Uterus (tissue), 4 donors: Measurements from ENCODE around the gene KIF20B. TPM values are rescaled to one million over a fixed set of nuclear protein-coding genes. Genes with fewer than 3 reads are reported as not detected.
A peak's percentile ranks its signal among the peaks of the same experiment; 100 is the strongest.

Experiments
- DNase-seq, 2 donors: peaks; one replicate each; pipeline ENCODE4 v3.0.0-alpha.2; 2019 to 2020
- H3K27ac ChIP-seq, 2 donors: fragments of 200-600 bp; sonication (generic); 1 replicate in 1 of 2; 2 replicates in 1 of 2; pipeline ENCODE4 v1.5.1; 2016 to 2018
- H3K27me3 ChIP-seq, 2 donors: fragments of 200-600 bp; sonication (generic); one replicate each; pipeline ENCODE4 v1.5.1; 2018 to 2019; ENCODE audit warnings: control low read depth in 1 of 2
- H3K36me3 ChIP-seq, 2 donors: fragments of 200-600 bp; sonication (generic); one replicate each; pipeline ENCODE4 v1.5.1; 2019; ENCODE audit warnings: control low read depth in 1 of 2
- H3K4me1 ChIP-seq, 2 donors: fragments of 200-600 bp; sonication (generic); one replicate each; pipeline ENCODE4 v1.5.1; 2018 to 2019; ENCODE audit warnings: control low read depth in 1 of 2
- H3K4me3 ChIP-seq, 2 donors: fragments of 200-600 bp; sonication (generic); 1 replicate in 1 of 2; 2 replicates in 1 of 2; pipeline ENCODE4 v1.5.1; 2018 to 2019; ENCODE audit warnings: mild to moderate bottlenecking in 1 of 2
- H3K9me3 ChIP-seq, 2 donors: fragments of 200-600 bp; sonication (generic); one replicate each; pipeline ENCODE4 v1.5.1; 2019; ENCODE audit warnings: control low read depth in 1 of 2
- POLR2A ChIP-seq, 2 donors: fragments of 450-650 bp; IDR thresholded peaks; one replicate each; pipeline ENCODE4 v1.6.1; 2016; ENCODE audit warnings: antibody characterized with exemption in 2 of 2, mild to moderate bottlenecking in 1 of 2, moderate library complexity in 1 of 2
- intact Hi-C: fragments of 100-400 bp; cut with DNase I; formaldehyde crosslinking; loops from one replicate; pipeline ENCODE4 v1.15.1; 2023; ENCODE audit warnings: low total_unique reads
- total RNA-seq, 4 donors: library from RNA; depleted of rRNA in 3 of 4; stranded (reverse); fragments of >200 nt in 3 of 4; gene quantifications; one replicate each; pipeline versions ENCODE4 v1.1.0 to v1.2.4, GENCODE V29; 2014 to 2023
- TF ChIP-seq, protein P1 (sequence below), 4 experiments: fragments of 200-600 bp in 2 of 4; fragments of 450-650 bp in 2 of 4; sonication (generic) in 2 of 4; IDR thresholded peaks; one replicate each; pipeline ENCODE4 v1.5.1; 2016 to 2019; ENCODE audit warnings: antibody characterized with exemption in 4 of 4, mild to moderate bottlenecking in 2 of 4, moderate library complexity in 1 of 4
- donor health status: DM: yes; HTN: yes; CAD: no.

Gene KIF20B, protein sequence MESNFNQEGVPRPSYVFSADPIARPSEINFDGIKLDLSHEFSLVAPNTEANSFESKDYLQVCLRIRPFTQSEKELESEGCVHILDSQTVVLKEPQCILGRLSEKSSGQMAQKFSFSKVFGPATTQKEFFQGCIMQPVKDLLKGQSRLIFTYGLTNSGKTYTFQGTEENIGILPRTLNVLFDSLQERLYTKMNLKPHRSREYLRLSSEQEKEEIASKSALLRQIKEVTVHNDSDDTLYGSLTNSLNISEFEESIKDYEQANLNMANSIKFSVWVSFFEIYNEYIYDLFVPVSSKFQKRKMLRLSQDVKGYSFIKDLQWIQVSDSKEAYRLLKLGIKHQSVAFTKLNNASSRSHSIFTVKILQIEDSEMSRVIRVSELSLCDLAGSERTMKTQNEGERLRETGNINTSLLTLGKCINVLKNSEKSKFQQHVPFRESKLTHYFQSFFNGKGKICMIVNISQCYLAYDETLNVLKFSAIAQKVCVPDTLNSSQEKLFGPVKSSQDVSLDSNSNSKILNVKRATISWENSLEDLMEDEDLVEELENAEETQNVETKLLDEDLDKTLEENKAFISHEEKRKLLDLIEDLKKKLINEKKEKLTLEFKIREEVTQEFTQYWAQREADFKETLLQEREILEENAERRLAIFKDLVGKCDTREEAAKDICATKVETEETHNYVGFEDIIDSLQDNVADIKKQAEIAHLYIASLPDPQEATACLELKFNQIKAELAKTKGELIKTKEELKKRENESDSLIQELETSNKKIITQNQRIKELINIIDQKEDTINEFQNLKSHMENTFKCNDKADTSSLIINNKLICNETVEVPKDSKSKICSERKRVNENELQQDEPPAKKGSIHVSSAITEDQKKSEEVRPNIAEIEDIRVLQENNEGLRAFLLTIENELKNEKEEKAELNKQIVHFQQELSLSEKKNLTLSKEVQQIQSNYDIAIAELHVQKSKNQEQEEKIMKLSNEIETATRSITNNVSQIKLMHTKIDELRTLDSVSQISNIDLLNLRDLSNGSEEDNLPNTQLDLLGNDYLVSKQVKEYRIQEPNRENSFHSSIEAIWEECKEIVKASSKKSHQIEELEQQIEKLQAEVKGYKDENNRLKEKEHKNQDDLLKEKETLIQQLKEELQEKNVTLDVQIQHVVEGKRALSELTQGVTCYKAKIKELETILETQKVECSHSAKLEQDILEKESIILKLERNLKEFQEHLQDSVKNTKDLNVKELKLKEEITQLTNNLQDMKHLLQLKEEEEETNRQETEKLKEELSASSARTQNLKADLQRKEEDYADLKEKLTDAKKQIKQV (N-terminal part only)
- 10 to 100 TPM in 2 of 4 donors, 1 to 10 TPM in 1, under 1 TPM in 1; 0.77 to 19.4 (median 6.3) TPM for total RNA-seq

DNA sequence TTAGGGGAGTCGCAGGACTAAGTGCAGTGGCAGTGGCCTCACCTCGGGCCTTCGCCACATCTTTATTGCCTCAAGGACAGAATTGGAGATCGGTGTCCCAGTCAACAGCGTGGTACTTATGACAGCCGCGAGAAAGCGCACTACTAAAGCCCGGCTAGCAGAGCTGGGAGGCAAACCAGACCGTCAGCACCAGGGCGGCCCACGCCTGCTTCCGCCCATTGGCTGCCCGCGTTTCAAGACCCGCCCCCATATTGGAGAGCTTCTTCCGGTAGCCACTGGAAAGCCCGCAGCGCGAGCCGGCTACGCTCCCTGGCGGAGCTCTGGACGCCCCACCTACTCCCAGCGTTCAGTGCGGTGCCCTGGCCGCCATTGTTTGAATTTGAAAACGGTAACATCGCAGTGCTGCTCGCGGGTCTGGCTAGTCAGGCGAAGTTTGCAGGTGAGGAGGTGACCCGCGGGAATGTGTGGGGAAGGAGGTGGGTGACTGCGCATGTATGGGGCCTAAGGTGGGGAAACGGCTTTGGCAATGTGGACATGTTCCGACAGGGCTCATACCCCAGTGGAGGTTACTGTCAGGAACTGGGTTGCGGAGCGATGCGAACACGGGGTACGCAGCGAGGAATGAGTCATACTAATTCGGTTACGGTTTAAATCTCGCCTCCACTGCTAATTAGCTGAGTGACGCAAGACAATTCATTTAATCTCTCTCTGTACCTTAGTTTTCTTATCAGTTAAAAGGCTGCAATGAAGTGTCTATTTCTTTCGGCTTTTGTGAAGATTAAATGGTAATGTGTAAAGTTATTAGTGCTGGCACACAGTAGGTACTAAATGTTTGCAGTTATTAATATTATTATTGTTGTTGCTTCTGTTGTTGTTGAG is at the start of gene KIF20B:
KIF20B (plus strand) TSS at position 349 of the 879 bp plus-strand sequence. CDS start 3,705 bp downstream, outside the sequence.
- intact Hi-C loops = no loop called here
- Histone ChIP-seq H3K36me3 (no peaks in the 10 kb centered on the region), H3K4me1 (no peaks in the 10 kb centered on the region), H3K9me3 (no peaks in the 10 kb centered on the region), H3K4me3 (peak within 1 kb of the TSS; percentile 71 to 83), H3K27me3 (no peaks in the 10 kb centered on the region), H3K27ac (peak within 1 kb of the TSS; percentile 85 to 87)
- peak; percentile 94 to 95 for DNase-seq
- TF ChIP-seq POLR2A (IDR thresholded peaks at IDR 0.05) = peak; percentile 58 to 65
- TF ChIP-seq, protein P1, sequence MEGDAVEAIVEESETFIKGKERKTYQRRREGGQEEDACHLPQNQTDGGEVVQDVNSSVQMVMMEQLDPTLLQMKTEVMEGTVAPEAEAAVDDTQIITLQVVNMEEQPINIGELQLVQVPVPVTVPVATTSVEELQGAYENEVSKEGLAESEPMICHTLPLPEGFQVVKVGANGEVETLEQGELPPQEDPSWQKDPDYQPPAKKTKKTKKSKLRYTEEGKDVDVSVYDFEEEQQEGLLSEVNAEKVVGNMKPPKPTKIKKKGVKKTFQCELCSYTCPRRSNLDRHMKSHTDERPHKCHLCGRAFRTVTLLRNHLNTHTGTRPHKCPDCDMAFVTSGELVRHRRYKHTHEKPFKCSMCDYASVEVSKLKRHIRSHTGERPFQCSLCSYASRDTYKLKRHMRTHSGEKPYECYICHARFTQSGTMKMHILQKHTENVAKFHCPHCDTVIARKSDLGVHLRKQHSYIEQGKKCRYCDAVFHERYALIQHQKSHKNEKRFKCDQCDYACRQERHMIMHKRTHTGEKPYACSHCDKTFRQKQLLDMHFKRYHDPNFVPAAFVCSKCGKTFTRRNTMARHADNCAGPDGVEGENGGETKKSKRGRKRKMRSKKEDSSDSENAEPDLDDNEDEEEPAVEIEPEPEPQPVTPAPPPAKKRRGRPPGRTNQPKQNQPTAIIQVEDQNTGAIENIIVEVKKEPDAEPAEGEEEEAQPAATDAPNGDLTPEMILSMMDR (IDR thresholded peaks at IDR 0.05) = peak in 3 of 4 experiments; percentile 43 to 63 (median 52)

DNA sequence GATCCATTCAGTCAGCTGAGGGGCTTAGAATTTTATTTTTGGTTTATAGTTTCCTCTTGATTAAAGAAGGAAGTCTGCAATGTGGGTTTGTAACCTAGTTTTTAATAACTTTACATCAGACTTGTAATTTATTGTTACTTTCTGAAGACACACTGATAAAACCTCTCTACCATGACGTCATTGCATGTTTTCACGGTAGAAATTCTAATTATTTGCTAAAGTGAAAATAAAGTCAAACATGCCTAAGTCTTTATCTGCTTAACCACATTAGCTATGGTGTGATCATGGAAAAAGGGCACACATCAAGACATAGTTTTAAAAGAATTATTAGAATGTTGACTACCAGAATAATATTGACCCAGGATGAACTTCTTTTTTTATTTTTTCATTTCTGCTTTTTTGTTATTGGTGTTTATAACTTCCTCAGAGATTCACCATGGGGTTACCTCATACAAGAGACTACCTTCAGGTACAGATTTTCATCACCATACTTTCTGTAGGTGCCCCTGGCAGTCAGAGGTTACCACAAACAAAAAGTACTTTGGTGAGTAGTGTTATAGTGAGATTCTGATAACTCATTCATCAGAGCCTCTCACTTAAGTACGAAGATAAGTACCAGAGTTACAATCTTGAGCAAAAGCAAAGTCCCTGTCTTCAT is 49.3 kb upstream of the KIF20B start:
- no peak for TF ChIP-seq POLR2A (IDR thresholded peaks at IDR 0.05)
- TF ChIP-seq, protein P1 (IDR thresholded peaks at IDR 0.05) = no peak
- H3K4me3 ChIP-seq = no peak overlapping the region
- DNase-seq = no peak

DNA sequence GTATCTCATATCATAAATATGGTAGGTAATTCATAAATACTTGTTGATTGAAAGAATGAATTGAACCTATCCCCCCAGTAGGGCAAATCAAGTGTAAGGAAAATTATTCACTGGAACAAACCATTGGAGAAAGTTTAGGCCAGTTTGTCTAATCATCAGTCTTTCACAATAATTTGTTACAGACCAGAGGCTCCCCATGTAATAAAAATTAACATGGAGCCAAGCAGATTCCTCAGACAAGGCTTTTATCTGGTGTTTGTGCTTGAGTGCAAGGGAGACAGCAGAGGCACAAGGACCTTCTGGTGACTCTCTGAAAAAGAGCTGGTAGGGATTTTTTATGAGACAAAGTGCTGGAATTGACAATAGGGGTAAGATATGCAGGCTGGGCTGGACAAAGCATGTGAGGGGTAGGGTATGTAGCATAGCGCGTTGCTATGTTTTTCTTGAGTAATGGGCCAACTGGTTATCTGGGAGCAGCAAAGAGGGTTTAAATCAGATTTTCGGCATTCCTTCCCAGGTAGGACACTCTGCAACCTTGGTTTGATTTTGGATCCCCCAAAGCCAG is 48.5 kb upstream of the KIF20B start:
- intact Hi-C loops = no loop called here
- no peak overlapping the region for H3K27ac ChIP-seq
- no peaks in the 10 kb centered on the region for H3K36me3 ChIP-seq
- DNase-seq = no peak
- H3K4me3 ChIP-seq = no peak overlapping the region
- TF ChIP-seq, protein P1 (IDR thresholded peaks at IDR 0.05) = no peak
- no peak for TF ChIP-seq POLR2A (IDR thresholded peaks at IDR 0.05)
- H3K9me3 ChIP-seq = no peaks in the 10 kb centered on the region
- no peaks in the 10 kb centered on the region for H3K27me3 ChIP-seq
- H3K4me1 ChIP-seq = no peaks in the 10 kb centered on the region

More for the DNA sequence above, 49.3 kb upstream of the KIF20B start:
- no peaks in the 10 kb centered on the region for H3K9me3 ChIP-seq
- H3K4me1 ChIP-seq = no peaks in the 10 kb centered on the region
- intact Hi-C loops = no loop called here
- no peak overlapping the region for H3K27ac ChIP-seq
- no peaks in the 10 kb centered on the region for H3K27me3 ChIP-seq
- no peaks in the 10 kb centered on the region for H3K36me3 ChIP-seq

DNA sequence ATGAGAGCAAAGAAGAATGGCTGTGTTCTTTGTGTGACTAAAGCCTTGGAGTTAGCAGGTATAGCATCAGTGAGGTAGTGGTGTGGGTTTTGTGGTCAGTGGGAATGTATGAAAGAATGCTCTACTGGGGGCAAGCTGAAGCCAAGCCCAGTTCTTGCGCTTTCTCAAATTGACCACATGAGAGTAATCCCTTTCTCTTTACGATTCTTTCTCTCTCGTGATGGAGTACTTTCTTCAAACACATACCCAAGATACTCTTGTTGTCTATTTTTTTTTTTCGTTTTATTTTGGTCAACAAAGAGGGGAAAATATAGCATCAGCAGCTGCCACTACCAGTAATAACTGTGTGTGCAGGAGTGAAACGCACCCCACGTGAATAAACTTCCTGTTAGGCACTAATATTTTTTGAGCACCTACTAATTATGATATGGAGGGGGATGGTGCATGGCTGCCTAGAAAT is 48.0 kb upstream of the KIF20B start:
- intact Hi-C loops = no loop called here
- TF ChIP-seq, protein P1 (IDR thresholded peaks at IDR 0.05) = no peak
- no peak for TF ChIP-seq POLR2A (IDR thresholded peaks at IDR 0.05)
- H3K4me3 ChIP-seq = no peak overlapping the region
- no peaks in the 10 kb centered on the region for H3K4me1 ChIP-seq
- H3K27me3 ChIP-seq = no peaks in the 10 kb centered on the region
- DNase-seq = no peak
- no peaks in the 10 kb centered on the region for H3K36me3 ChIP-seq
- no peak overlapping the region for H3K27ac ChIP-seq
- no peaks in the 10 kb centered on the region for H3K9me3 ChIP-seq
